K562 (cell line): ENCODE results near the gene THRSP.
"Not testable (repeated sequence)": the region's sequence is repeated elsewhere in the genome, so short reads cannot be mapped to it uniquely, and the experiment has no call there.

Source experiments
- CBFB ChIP-seq: sonication (generic); formaldehyde crosslinking; IDR thresholded peaks from 2 replicates; pipeline ENCODE4 v1.4.0; 2020; ENCODE audit warnings: mild to moderate bottlenecking, missing genetic modification reagents
- EZH2 ChIP-seq: IDR thresholded peaks from 2 replicates; pipeline ENCODE4 v1.6.1; 2012; ENCODE audit warnings: low read depth, mild to moderate bottlenecking, inconsistent platforms, low read length, borderline replicate concordance
- FOXJ3 ChIP-seq: sonication (generic); formaldehyde crosslinking; IDR thresholded peaks from 2 replicates; pipeline ENCODE4 v1.4.0; 2020; ENCODE audit warnings: mild to moderate bottlenecking, missing genetic modification reagents
- JUND ChIP-seq, 2 experiments: IDR thresholded peaks; 2 replicates in 1 of 2; 3 replicates in 1 of 2; pipeline ENCODE4 v1.6.1; 2011; ENCODE audit warnings: borderline replicate concordance in 2 of 2, low read depth in 2 of 2, low read length in 2 of 2, improper control_type of control experiment in 1 of 2, missing biosample characterization in 1 of 2, missing genetic modification characterization in 1 of 2, missing genetic modification reagents in 1 of 2
- NRF1 ChIP-seq, 2 experiments: fragments of 450-650 bp; IDR thresholded peaks in 1 of 2; conservative IDR thresholded peaks in 1 of 2; 2 replicates each; pipeline ENCODE4 v1.6.1; 2014; ENCODE audit warnings: mild to moderate bottlenecking in 2 of 2
- POLR2AphosphoS2 ChIP-seq: IDR thresholded peaks from 2 replicates; pipeline ENCODE4 v1.6.1; 2012; ENCODE audit warnings: low read length, improper control_type of control experiment
- POLR2AphosphoS5 ChIP-seq: IDR thresholded peaks from 2 replicates; pipeline ENCODE4 v1.6.1; 2011; ENCODE audit warnings: mild to moderate bottlenecking, low read depth, low read length, moderate library complexity; ENCODE audit not compliant: control insufficient read depth, insufficient read depth
- RAD51 ChIP-seq: fragments of 450-650 bp; IDR thresholded peaks from 2 replicates; pipeline ENCODE4 v1.7.1; 2016; ENCODE audit warnings: low read depth, mild to moderate bottlenecking, borderline replicate concordance
- YY1 ChIP-seq, 3 experiments: IDR thresholded peaks; 2 replicates each; pipeline ENCODE4 v1.6.1; 2011; ENCODE audit warnings: low read length in 2 of 3, mild to moderate bottlenecking in 2 of 3, moderate library complexity in 2 of 3, borderline replicate concordance in 1 of 3, control low read depth in 1 of 3, low read depth in 1 of 3; ENCODE audit not compliant: insufficient read depth in 3 of 3, insufficient replicate concordance in 2 of 3, control insufficient read depth in 1 of 3, insufficient read length in 1 of 3; ENCODE audit errors: extremely low read depth in 1 of 3
- ZNF551 ChIP-seq: fragments of 250-450 bp; sonication (Bioruptor Pico); IDR thresholded peaks from 2 replicates; pipeline ENCODE4 v1.5.0; 2021; ENCODE audit warnings: mild to moderate bottlenecking, moderate library complexity
- TF ChIP-seq, protein P1 (sequence below): fragments of 250-450 bp; sonication (Bioruptor Pico); IDR thresholded peaks from 2 replicates; pipeline ENCODE4 v1.5.0; 2022; ENCODE audit warnings: mild to moderate bottlenecking
- TF ChIP-seq, protein P2 (sequence below): fragments of 250-450 bp; sonication (Bioruptor Pico); IDR thresholded peaks from 2 replicates; pipeline ENCODE4 v1.5.0; 2020; ENCODE audit warnings: mild to moderate bottlenecking, borderline replicate concordance
- TF ChIP-seq, protein P3 (sequence below), 2 experiments: fragments of 450-650 bp; IDR thresholded peaks; 2 replicates each; pipeline ENCODE4 v1.6.1; 2016
- TF ChIP-seq, protein P4 (sequence below): sonication (generic); formaldehyde crosslinking; IDR thresholded peaks from 2 replicates; pipeline ENCODE4 v1.8.1; 2023; ENCODE audit warnings: mild to moderate bottlenecking, missing genetic modification reagents, moderate library complexity

DNA sequence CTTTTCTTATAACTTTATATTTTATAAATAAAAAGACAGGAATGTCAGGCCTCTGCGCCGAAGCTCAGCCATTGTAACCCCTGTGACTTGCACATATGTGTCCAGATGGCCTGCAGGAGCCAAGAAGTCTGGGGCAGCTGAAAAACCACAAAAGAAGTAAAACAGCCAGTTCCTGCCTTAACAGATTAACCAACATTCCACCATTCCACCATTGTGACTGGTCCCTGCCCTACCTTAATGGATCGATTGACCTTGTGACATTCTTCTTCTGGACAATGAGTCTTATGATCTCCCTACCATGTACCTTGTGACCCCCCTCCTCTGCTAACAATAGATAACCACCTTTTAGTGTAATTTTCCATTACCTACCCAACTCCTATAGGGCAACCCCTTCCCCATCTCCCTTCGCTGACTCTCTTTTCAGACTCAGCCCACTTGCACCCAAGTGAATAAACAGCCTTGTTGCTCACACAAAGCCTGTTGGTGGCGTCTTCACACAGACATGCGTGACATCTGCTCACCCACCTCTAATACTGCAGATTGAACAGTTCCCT lies 22.9 kb downstream of the THRSP start:
- not testable (repeated sequence) for TF ChIP-seq FOXJ3; ZNF551 (CRISPR knock-in tag); EZH2; POLR2AphosphoS2; RAD51; CBFB (CRISPR knock-in tag); POLR2AphosphoS5; JUND (IDR thresholded peaks at IDR 0.05; ENCODE audit: borderline replicate concordance, low read depth, low read length); JUND (tag; IDR thresholded peaks at IDR 0.05; ENCODE audit: borderline replicate concordance, low read depth, low read length); NRF1 (conservative IDR thresholded peaks at IDR 0.05 in 1 of 2, IDR thresholded peaks at IDR 0.05 in 1 of 2); YY1 (IDR thresholded peaks at IDR 0.05; ENCODE audit: borderline replicate concordance in 1 of 3, control insufficient read depth in 1 of 3, extremely low read depth in 1 of 3, insufficient read depth in 3 of 3, insufficient read length in 1 of 3, insufficient replicate concordance in 2 of 3, low read depth in 1 of 3, low read length in 2 of 3)
- TF ChIP-seq, protein P1, sequence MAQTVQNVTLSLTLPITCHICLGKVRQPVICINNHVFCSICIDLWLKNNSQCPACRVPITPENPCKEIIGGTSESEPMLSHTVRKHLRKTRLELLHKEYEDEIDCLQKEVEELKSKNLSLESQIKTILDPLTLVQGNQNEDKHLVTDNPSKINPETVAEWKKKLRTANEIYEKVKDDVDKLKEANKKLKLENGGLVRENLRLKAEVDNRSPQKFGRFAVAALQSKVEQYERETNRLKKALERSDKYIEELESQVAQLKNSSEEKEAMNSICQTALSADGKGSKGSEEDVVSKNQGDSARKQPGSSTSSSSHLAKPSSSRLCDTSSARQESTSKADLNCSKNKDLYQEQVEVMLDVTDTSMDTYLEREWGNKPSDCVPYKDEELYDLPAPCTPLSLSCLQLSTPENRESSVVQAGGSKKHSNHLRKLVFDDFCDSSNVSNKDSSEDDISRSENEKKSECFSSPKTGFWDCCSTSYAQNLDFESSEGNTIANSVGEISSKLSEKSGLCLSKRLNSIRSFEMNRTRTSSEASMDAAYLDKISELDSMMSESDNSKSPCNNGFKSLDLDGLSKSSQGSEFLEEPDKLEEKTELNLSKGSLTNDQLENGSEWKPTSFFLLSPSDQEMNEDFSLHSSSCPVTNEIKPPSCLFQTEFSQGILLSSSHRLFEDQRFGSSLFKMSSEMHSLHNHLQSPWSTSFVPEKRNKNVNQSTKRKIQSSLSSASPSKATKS, result not testable (repeated sequence)
- TF ChIP-seq, protein P2, sequence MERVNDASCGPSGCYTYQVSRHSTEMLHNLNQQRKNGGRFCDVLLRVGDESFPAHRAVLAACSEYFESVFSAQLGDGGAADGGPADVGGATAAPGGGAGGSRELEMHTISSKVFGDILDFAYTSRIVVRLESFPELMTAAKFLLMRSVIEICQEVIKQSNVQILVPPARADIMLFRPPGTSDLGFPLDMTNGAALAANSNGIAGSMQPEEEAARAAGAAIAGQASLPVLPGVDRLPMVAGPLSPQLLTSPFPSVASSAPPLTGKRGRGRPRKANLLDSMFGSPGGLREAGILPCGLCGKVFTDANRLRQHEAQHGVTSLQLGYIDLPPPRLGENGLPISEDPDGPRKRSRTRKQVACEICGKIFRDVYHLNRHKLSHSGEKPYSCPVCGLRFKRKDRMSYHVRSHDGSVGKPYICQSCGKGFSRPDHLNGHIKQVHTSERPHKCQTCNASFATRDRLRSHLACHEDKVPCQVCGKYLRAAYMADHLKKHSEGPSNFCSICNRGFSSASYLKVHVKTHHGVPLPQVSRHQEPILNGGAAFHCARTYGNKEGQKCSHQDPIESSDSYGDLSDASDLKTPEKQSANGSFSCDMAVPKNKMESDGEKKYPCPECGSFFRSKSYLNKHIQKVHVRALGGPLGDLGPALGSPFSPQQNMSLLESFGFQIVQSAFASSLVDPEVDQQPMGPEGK (CRISPR knock-in tag), result not testable (repeated sequence)
- TF ChIP-seq, protein P3, sequence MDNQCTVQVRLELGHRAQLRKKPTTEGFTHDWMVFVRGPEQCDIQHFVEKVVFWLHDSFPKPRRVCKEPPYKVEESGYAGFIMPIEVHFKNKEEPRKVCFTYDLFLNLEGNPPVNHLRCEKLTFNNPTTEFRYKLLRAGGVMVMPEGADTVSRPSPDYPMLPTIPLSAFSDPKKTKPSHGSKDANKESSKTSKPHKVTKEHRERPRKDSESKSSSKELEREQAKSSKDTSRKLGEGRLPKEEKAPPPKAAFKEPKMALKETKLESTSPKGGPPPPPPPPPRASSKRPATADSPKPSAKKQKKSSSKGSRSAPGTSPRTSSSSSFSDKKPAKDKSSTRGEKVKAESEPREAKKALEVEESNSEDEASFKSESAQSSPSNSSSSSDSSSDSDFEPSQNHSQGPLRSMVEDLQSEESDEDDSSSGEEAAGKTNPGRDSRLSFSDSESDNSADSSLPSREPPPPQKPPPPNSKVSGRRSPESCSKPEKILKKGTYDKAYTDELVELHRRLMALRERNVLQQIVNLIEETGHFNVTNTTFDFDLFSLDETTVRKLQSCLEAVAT (IDR thresholded peaks at IDR 0.05), result not testable (repeated sequence)
- TF ChIP-seq, protein P4, sequence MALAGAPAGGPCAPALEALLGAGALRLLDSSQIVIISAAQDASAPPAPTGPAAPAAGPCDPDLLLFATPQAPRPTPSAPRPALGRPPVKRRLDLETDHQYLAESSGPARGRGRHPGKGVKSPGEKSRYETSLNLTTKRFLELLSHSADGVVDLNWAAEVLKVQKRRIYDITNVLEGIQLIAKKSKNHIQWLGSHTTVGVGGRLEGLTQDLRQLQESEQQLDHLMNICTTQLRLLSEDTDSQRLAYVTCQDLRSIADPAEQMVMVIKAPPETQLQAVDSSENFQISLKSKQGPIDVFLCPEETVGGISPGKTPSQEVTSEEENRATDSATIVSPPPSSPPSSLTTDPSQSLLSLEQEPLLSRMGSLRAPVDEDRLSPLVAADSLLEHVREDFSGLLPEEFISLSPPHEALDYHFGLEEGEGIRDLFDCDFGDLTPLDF, result not testable (repeated sequence)
